Hematopoietic multipotent progenitor cell (in vitro differentiated cells): ENCODE results near the gene SERINC3. TPM values are rescaled to one million over a fixed set of nuclear protein-coding genes. Genes with fewer than 3 reads are reported as not detected.

Experiments used
- DNase-seq, 3 donors: peaks; one replicate each; pipeline ENCODE4 v3.0.0-alpha.2; 2011 to 2015; ENCODE audit warnings: low read depth in 2 of 3, low spot score in 2 of 3
- total RNA-seq: library from RNA; depleted of rRNA; stranded (reverse); fragments of >200 nt; gene quantifications from one replicate; pipeline ENCODE4 v1.2.3, GENCODE V29; 2012

Gene SERINC3
- total RNA-seq, 1 donor, result 95.3 TPM

DNA sequence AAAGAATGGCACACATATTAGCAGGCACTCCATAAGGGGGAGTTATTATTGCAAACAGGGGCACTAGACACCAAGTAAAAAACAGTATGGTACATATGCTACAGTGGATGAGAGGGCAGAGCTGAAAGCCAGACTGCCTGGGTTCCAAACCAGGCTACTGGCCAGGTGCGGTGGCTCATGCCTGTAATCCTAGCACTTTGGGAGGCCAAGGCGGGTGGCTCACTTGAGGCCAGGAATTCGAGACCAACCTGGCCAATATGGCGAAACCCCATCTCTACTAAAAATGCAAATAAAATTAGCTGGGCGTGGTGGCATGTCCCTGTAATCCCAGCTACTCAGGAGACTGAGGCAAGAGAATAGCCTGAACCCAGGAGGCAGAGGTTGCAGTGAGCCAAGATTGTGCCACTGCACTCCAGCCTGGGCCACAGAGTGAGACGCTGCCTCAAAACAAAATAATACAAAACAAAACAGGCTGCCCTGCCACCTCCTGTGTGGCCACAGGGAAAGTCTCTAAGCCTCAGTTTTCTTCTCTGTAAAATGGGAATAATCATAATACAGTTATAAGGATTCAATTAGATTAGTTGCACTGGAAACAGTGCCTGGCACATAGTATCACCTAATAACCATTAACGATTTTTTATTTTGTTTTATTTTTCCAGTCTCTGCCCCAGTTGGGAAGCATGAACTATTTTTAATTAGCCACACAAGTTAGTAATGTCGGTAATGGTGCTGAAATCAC, 53.7 kb downstream of the SERINC3 start:
- DNase-seq, result no peak

DNA sequence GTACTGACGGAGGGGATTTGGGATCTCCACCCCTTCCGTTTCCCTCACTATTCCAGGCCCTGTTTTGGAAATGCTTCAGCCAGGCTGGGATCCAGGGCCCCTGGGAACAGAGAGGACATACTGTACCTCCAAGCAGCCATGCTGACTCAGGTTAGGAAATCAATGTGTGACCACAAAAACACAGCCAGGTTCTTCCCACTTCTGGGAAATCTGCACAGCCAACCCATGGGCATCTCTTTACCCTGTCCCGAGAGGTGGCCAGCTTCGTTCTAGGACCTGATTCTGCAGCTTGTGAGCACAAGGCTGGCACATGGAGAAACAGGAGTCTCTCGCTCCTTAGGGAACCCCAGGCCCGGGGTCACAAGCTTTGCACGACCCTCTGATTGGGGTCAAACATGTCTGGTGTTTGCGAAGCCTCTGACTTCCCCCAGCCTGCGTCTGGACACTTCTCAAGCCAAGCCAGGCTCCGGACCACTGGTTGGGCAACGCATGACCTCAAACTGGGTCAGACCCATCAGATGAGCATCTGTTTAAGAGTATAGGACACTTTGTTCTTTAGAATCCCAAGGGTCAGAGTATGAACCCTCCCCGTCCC, 54.5 kb downstream of the SERINC3 start:
- DNase-seq, result no peak

DNA sequence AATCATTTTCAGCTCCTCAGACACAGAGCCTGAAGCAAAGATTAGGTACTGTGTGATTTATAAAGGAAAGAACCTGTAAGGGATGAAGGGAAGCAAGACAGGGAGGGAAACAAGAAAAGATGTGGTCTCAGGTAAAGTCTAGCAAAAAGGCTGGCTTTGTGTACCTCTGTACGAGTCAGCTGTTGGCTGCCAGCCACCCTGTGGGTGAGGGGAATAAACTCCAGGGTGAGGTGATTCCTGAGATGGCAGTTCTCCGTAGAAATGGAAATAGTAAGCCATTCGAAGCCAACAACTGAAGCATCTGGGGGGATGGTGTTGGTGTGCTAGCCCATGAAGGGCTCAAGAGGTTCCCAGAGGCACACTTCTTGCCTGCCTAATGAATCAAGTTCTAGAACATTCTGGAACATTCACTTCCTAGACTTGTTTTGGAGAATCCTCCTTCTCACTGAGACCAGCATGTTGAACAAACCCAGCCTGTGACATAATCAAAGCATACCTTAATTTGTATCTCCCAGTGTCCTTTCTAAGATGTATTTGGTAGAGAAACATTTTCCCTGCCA, 56.8 kb downstream of the SERINC3 start:
- no peak for DNase-seq

DNA sequence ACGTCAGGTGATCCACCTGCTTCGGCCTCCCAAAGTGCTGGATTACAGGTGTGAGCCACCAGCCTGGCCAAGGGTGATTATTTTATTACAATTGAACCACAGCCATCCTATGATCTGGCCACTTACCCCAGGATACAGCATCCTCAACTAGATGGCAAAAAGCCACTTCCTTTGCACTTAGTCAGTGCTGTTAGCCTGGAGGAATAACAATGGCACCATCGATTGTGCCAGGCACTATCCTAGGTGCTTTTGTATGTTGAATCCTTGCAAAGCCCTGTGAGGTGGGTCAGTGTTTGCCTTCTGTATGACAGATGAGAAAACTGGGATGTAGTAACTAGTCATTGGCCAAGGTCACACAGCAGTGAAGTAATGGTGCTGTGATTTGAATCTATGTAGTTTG, 57.4 kb downstream of the SERINC3 start:
- DNase-seq, result no peak

DNA sequence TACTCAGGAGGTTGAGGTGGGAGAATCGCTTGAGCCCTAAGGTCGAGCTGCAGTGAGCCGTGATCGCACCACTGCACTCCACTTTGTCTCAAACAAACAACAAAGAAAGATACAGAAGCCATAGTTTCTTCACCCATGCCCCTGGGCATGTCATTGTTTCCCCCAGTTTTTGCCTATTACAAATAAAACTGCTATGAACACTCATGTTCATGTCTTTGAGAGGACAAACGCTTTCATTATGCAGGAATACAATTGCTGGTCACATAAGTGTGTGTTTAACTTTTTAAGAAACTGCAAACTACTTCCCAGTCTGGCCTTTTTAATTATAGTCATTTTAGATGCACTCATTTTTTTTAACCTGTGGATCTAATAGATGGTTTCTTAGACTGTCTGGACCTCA, 58.4 kb downstream of the SERINC3 start:
- no peak for DNase-seq

DNA sequence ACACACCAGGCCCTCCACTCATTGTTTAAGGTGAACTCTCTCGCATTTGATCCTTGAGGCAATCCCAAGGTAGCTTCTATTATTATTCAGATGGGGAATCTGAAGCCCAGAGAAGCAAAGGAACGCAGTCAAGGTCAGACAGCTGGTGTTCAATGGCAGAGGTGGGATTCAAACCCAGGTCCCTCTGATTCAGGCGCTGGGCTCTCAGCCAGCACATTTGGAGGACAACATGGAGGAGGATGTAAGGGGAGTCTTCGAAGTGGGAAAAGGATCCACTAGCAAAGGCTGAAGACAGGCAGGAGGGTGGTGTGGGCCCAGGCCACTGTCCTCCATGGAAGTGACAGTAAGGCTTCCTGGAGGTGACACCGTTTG, 60.1 kb downstream of the SERINC3 start:
- DNase-seq, result no peak

DNA sequence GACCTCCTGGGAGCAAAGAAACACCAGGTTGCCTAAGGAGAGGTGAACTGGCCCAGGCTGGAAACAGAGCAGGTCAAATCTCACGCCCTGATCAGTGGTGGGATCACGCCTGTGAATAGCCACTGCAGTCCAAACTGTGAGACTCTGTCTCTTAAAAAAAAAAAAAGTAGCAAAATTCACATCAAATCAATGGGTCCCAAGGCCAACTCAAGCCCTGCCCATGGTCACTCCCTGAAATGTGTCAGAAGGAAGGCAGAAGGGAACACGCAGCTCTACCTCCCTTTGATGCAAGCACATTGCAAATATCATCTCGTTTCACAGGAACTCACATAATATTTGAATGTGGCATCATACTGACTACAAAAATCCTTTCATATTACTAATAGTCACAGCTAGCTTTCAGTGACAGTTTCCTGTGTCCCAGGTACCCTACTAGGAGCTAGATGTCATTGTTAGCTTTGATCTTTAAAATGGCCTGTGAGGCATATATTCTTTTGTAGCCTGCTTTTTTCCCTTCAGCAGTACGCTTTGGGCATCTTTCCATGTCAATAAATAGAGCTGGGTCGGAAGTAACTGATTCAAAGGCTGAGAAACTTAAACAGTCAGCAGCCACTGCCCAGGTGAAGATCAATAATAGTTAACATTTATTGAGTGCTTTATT, 60.6 kb downstream of the SERINC3 start:
- DNase-seq, result no peak

DNA sequence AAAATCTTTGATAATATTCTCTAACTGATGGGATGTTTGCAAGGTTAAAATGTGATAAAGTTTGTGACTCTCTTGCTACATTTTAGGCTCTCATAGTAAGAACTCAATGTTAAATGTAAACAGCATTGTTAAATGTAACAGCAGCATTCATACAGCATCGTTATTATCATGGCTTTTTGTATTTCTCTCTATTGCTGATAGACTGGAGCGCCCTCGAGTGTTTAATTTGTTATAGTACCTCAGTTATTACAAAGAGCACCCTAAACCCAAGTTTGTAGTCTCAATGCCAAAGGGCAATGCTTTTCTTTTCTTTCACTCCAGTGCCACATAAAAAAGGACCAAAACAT, 61.1 kb downstream of the SERINC3 start:
- DNase-seq, result peak in 2 of 3 donors; percentile 35 to 69

DNA sequence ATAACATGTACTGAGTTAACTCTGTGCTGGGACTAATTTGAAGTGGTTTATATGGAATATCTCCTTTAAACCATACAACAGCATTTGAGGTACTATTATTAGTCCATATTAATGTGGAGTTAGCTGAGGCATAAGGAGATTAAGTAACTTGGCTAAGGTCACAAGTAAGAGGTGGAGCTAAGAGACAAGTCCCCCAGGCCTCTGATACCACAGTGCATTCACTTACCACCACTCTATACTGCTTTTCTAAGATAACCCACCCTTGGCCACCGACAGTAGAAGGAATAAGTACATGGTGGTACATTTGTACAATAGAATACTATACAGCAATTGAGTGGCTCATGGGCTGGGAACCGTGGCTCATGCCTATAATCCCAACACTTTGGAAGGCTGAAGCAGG, 62.6 kb downstream of the SERINC3 start:
- DNase-seq, result no peak

DNA sequence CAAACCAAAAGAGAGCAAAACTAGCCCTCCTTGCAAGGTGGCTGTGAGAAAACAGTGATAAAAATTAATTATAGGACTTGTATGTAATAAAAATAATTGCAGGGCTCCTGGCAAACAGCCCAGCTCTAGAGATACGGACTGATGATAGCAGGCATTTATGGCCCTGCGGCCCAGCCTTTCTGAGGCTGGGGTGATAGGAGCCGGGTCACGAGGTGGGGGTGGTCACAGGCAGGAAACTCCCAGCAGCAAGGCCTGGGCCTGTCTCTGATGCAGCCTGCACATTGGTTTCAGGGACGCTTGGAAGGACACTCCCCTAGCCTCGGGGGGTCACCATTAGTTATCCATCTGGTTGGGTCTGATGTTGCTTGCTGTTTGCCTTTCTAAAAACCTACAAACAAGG, 64.9 kb downstream of the SERINC3 start:
- DNase-seq, result peak in 2 of 3 donors; percentile 18 to 21

DNA sequence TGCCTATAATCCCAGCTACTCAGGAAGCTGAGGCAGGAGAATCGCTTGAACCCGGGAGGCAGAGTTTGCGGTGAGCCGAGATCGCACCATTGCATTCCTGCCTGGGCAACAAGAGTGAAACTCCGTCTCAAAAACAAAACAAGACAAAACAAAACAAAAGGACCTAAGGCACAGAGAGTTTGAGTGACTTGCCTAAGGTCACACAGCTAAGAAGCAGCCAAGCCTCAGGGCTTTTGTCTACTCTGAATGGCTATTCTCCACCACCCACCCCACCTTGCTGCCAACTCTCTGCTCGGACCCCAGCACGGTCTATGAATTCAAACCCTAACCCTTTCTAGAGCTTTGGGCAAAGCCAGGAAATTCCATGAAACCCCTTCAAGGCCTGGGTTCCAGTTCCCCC, 65.3 kb downstream of the SERINC3 start:
- DNase-seq, result no peak

DNA sequence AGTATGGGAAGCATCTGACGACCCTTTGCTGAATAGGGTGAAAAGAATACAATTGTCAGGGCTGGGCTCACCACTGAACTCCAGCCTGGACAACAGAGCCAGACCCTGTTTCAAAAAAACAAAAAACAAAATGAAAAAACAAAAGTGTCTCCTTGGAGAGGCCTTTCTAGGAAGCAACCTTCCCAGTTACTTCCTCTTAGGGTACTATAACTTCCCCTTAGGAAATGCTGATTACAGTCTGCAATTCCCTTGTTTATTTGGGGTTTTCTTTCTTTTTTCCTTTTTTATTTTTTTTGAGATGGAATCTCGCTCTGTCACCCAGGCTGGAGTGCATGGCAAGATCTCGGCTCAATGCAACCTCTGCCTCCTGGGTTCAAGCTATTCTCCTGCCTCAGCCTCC, 66.7 kb downstream of the SERINC3 start:
- DNase-seq, result no peak

DNA sequence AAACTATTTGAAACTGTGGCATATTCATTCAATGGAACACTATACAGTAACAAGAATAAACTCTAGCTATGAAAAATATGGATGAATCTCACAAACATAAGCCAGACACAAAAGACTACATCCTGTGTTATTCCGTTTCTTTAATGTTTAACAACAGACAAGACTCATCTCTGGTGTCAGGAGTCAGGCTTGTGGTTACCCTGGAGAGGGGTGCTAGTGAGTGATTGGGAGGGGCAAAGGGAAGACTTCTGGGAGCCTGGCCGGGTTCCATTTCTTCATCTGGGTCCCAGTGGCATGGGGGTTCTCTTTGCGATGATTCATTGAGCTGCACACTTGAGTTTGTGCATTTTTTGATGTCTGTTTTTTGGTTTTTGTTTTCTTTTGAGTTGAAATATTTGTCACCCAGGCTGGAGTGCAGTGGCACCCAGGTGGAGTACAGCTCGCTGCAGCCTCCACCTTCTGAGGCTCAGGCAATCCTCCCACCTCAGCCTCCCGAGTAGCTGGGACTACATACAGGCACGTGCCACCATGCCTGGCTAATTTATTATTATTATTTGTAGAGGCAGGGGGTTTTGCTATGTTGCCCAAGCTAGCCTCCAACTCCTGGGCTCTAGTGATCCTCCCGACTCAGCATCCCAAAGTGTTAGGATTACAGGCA, 67.4 kb downstream of the SERINC3 start:
- DNase-seq, result no peak

DNA sequence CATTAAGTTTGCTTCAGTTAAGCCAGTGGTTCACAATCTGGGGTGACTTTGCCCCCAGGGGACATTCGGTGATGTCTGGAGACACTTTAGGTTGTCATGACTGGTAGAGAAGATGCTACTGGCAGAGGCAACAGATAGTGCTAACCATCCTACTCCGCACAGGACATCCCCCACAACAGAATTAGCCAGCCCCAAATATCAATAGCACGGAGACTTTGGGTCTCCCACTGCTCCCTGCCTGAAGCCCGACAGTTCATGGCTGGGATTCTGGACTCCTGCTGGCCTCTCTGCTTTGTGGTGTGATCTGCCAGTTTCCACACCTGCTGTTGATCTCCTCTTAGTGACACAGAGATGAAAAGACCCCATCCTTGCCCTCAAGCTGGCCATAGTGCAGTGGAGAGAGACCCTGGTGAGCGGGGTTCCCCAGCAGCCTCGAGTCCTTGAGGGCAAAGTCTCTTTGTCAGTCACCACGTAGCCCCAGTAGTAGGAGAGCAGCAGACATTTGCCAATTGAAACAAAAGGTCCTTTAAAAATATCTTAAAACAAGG, 70.9 kb downstream of the SERINC3 start:
- DNase-seq, result no peak

DNA sequence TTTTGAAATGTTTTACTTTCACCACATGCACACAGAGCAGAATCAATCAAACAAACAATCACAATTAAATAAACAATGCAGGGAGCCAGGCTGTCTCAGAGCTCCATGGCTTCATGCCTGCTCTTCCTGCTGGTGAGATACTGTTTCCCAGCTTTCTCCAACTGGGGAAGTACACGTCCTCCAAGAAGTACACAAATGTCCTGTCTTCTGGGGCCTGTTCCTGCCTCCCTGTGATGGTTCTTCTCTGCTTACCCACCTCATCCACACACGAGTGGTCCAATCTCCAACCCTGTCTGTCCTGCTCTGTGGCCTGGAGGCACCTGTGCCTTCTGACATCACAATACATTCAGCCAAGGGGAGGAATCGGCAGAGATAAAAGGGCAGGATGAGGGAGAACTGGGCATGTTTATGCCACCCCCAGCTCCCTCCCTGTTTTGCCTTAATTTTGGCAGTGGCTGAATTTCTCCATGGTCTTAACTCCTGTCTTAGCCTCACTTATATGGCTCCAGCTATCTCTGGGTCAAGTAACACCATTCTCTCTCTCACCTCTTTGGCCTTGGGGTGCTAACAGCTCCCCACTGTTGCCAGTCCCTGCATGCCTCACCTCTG, 71.5 kb downstream of the SERINC3 start:
- no peak for DNase-seq

DNA sequence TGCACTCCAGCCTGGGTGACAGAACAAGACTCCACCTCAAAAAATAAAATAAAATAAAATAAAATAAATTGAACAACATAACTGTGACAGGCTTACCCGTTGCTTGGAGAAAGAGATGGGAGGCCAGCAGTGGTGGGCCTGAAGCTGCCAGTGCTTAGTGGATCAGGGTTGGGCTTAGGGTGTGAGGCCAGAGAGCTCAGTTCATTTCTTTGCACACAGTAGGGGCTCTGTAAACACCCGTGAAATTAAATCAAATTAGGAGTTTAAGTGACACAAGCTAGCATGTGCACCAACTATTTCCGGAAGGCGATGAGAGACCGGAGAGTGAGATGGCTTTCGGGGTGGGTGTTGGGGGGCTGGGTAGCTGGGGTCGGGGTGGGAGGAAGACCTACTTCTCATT, 72.0 kb downstream of the SERINC3 start:
- DNase-seq, result no peak

DNA sequence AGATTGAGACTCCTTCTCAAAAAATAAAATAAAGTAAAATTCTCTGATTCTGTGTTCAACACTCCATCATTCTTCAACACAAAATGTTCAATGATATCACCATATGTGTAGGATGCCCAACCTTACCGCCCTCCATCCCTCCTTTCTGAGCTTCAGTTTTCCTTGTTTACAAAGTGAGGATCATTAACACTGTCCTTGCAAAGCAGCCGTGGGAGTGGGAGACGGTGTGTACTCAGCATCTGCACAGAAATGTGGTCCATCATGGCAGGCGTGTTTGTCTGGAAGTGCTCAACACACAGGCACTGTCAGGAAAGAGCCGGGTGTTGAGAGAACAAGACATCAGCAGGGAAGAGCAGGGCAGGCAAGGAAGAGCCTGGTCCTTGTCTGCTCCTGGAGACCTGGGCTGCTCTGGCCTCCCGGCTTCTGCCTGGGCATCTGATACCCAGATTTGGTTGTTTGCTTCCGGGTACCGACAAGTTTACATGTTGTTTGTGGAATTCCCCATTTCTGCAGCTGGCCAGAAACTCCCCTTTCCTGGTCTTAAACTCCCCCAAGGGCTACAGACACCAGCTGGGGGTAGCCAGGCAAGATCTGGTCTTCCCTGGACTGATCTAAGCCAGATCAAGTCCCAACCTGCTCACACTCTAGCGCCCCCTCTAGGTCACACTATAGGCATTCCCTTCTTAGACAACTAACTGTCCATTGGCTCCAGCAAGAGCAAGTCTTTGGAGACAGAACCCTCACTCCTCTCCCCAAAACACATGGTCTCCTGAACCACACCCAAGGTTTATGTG, 72.9 kb downstream of the SERINC3 start:
- peak in 2 of 3 donors; percentile 10 to 36 for DNase-seq

DNA sequence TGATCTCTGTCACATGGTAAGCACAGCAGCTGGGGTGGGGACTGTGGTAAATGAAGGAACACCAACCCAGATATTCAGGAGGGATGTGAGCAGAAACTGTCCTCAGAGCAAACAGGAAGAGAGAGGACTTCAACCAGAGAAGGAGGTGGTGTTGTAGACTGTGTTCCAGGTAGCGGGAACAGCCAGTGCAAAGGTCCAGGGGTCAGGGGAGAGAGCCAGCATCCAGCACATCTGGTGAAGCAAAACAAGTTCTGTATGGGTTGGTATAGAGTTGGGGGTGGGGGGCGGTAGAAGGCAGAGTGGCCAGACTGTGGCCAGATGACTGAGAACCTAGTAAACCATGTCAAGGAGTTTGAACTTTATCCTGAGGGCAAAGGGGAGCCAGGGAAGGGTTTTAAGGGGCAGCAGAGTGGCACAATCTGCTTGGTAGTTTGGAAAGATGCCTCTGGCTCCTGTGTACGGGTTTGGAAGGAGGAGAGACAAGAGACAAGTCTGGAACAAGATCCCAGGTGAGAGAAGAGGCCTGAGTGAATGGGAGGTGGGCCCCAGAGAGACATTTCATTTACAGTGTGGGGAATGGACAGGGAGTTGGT, 73.9 kb downstream of the SERINC3 start:
- no peak for DNase-seq
